22Rv1 (cell line): ENCODE measurements around the gene RARRES2.
"Not testable (repeated sequence)": the region's sequence is repeated elsewhere in the genome, so short reads cannot be mapped to it uniquely, and the experiment has no call there.

Source experiments
- CTCF ChIP-seq: fragments of 450-650 bp; IDR thresholded peaks from 2 replicates; pipeline ENCODE4 v1.5.1; 2017; ENCODE audit warnings: mild to moderate bottlenecking
- ZFX ChIP-seq: fragments of 450-650 bp; IDR thresholded peaks from 2 replicates; pipeline ENCODE4 v1.6.1; 2017; ENCODE audit warnings: antibody characterized with exemption, borderline replicate concordance

GRCh38 chr7:150296802-150297201 is 44.6 kb downstream of the RARRES2 start:
- TF ChIP-seq CTCF, ZFX: not testable (repeated sequence)
